Astrocyte (in vitro differentiated cells and primary cell): ENCODE data around the gene ROR2. TPM values are rescaled to one million over a fixed set of nuclear protein-coding genes. Genes with fewer than 3 reads are reported as not detected.

Source experiments
- DNase-seq: peaks from one replicate; pipeline ENCODE4 v3.0.0-alpha.2; 2010; ENCODE audit warnings: low read depth
- FAIRE-seq: peaks from 2 replicates; lab custom pipeline; 2011; peaks lifted over from hg19 to GRCh38; lab: Jason Lieb, UNC
- H2AFZ ChIP-seq: 2 replicates; pipeline ENCODE4 v1.6.0; 2012; ENCODE audit warnings: low read depth, low read length, inconsistent platforms
- H3K27ac ChIP-seq: 2 replicates; pipeline ENCODE4 v1.5.1; 2011; ENCODE audit warnings: low read depth, low read length, inconsistent platforms
- H3K27me3 ChIP-seq: 2 replicates; pipeline ENCODE4 v1.6.0; 2011; ENCODE audit warnings: low read length, inconsistent platforms; ENCODE audit not compliant: insufficient read depth
- H3K36me3 ChIP-seq: 2 replicates; pipeline ENCODE4 v1.5.1; 2011; ENCODE audit warnings: low read length, inconsistent platforms; ENCODE audit not compliant: insufficient read depth
- H3K4me1 ChIP-seq: 2 replicates; pipeline ENCODE4 v1.5.1; 2011; ENCODE audit warnings: low read length, inconsistent platforms; ENCODE audit not compliant: insufficient read depth
- H3K4me2 ChIP-seq: 2 replicates; pipeline ENCODE4 v1.6.0; 2012; ENCODE audit warnings: low read length, inconsistent platforms
- H3K4me3 ChIP-seq: 2 replicates; pipeline ENCODE4 v1.5.1; 2011; ENCODE audit warnings: low read depth, mild to moderate bottlenecking, low read length, inconsistent platforms; ENCODE audit not compliant: insufficient read depth
- H3K79me2 ChIP-seq: 2 replicates; pipeline ENCODE4 v1.6.0; 2012; ENCODE audit warnings: mild to moderate bottlenecking, low read length, inconsistent platforms; ENCODE audit not compliant: insufficient read depth
- H3K9ac ChIP-seq: 2 replicates; pipeline ENCODE4 v1.6.0; 2012; ENCODE audit warnings: mild to moderate bottlenecking, low read length, inconsistent platforms
- H3K9me3 ChIP-seq: 2 replicates; pipeline ENCODE4 v1.5.1; 2012; ENCODE audit warnings: low read depth, mild to moderate bottlenecking, low read length, inconsistent platforms; ENCODE audit not compliant: insufficient read depth
- H4K20me1 ChIP-seq: 2 replicates; pipeline ENCODE4 v1.6.0; 2012; ENCODE audit warnings: low read length, inconsistent platforms; ENCODE audit not compliant: insufficient read depth
- H3K27ac Mint-ChIP-seq: one replicate; pipeline ENCODE4 v1.8.0; 2021; ENCODE audit warnings: mild to moderate bottlenecking, mixed read lengths; ENCODE audit not compliant: unreplicated experiment
- H3K27me3 Mint-ChIP-seq: one replicate; pipeline ENCODE4 v1.8.0; 2021; ENCODE audit warnings: low read depth, mixed read lengths; ENCODE audit not compliant: unreplicated experiment
- H3K36me3 Mint-ChIP-seq: one replicate; pipeline ENCODE4 v1.8.0; 2021; ENCODE audit warnings: low read depth, mixed read lengths; ENCODE audit not compliant: unreplicated experiment
- H3K4me1 Mint-ChIP-seq: one replicate; pipeline ENCODE4 v1.8.0; 2021; ENCODE audit warnings: low read depth, mixed read lengths; ENCODE audit not compliant: unreplicated experiment
- H3K4me3 Mint-ChIP-seq: one replicate; pipeline ENCODE4 v1.8.0; 2021; ENCODE audit warnings: mild to moderate bottlenecking, moderate library complexity, mixed read lengths; ENCODE audit not compliant: unreplicated experiment
- H3K9me3 Mint-ChIP-seq: one replicate; pipeline ENCODE4 v1.8.0; 2021; ENCODE audit warnings: mild to moderate bottlenecking, mixed read lengths; ENCODE audit not compliant: unreplicated experiment
- CTCF ChIP-seq: IDR thresholded peaks from 2 replicates; pipeline ENCODE4 v1.5.1; 2011; ENCODE audit warnings: low read depth, mild to moderate bottlenecking, inconsistent platforms, low read length, moderate library complexity; ENCODE audit not compliant: insufficient read depth
- EZH2 ChIP-seq: IDR thresholded peaks from 2 replicates; pipeline ENCODE4 v1.6.1; 2012; ENCODE audit warnings: mild to moderate bottlenecking, low read length, inconsistent platforms; ENCODE audit not compliant: insufficient read depth
- total RNA-seq: library from RNA; stranded (reverse); gene quantifications from 2 replicates; pipeline ENCODE4 v1.2.1, GENCODE V29; 2021

The ROR2 gene
- total RNA-seq, 1 donor from 2014 or later, result 4.9 TPM

DNA sequence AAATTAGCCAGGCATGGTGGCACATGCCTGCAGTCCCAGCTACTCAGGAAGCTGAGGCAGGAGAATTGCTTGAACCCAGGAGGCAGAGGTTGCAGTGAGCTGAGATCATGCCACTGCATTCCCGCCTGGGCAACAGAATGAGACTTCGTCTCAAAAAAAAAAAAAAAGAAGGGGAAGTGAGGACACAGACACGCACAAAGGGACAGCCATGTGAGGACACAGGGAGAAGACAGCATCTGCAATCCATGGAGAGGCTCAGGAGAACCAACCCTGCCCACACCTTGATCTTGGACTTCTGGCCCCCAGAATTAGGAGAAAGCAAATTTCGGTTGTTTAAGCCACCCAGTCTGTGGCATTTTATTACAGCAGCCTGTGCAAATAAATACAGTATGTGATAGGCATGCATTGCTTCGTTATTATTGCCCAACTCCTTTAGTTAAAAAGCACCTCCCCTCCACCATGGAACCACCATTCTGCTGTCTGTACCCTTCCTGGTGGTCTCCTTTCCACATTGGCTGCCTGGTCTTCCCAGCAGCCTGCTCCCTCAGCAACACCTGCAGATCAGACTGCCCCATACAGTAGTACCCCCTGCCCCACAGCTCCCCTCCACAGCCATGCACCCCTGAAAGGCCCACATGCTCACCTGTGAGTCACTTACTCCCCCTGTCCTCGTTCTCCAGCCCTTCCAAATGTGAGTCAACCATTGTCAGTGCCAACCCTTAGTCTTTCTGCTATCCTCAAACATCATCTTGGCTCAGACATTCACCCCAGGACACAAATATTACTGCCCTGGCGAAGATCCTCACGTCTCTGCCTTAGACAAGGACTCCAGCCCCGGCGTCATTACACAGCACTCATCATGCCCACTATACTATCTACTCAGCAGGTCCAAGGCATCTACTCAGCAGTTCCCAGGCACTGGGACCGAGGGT, 128.8 kb downstream of the ROR2 start:
- Histone ChIP-seq H3K9ac (no peak overlapping the region), H3K9me3 (peaks cover 5% of the 10 kb centered on the region), H4K20me1 (no peaks in the 10 kb centered on the region), H3K79me2 (no peaks in the 10 kb centered on the region), H3K4me3 (no peak overlapping the region), H3K36me3 (no peaks in the 10 kb centered on the region), H3K27me3 (peaks cover 41% of the 10 kb centered on the region), H3K27ac (no peak overlapping the region), H3K4me2 (no peak overlapping the region), H3K4me1 (peaks cover 11% of the 10 kb centered on the region), H2AFZ (no peak overlapping the region)
- Mint-ChIP-seq H3K36me3 (peaks cover 4% of the 10 kb centered on the region), H3K27me3 (peaks cover 3% of the 10 kb centered on the region), H3K27ac (no peak overlapping the region), H3K4me3 (no peak overlapping the region), H3K4me1 (peaks cover 13% of the 10 kb centered on the region), H3K9me3 (peaks cover 8% of the 10 kb centered on the region)
- TF ChIP-seq CTCF (no peak), EZH2 (no peak)
- FAIRE-seq (no peak), DNase-seq (no peak)

GRCh38 chr9:91820126-91820750, 129.8 kb downstream of the ROR2 start:
- FAIRE-seq, result no peak
- H3K4me1 Mint-ChIP-seq, result peaks cover 8% of the 10 kb centered on the region

More at GRCh38 chr9:91820126-91820750, 129.8 kb downstream of the ROR2 start:
- no peak for DNase-seq
- H3K36me3 Mint-ChIP-seq, result peaks cover 4% of the 10 kb centered on the region
- Histone ChIP-seq H4K20me1 (no peaks in the 10 kb centered on the region), H2AFZ (no peak overlapping the region), H3K27me3 (peaks cover 42% of the 10 kb centered on the region), H3K4me3 (no peak overlapping the region), H3K9me3 (peaks cover 5% of the 10 kb centered on the region), H3K9ac (no peak overlapping the region), H3K79me2 (no peaks in the 10 kb centered on the region), H3K4me1 (peaks cover 11% of the 10 kb centered on the region), H3K4me2 (no peak overlapping the region), H3K27ac (no peak overlapping the region), H3K36me3 (no peaks in the 10 kb centered on the region)
- H3K27ac Mint-ChIP-seq, result no peak overlapping the region
- no peak overlapping the region for H3K4me3 Mint-ChIP-seq
- peaks cover 3% of the 10 kb centered on the region for H3K27me3 Mint-ChIP-seq
- TF ChIP-seq CTCF (no peak), EZH2 (no peak)
- peaks cover 8% of the 10 kb centered on the region for H3K9me3 Mint-ChIP-seq
